ENCODE results near the gene CYP2C18. TPM values are rescaled to one million over a fixed set of nuclear protein-coding genes. Genes with fewer than 3 reads are reported as not detected.

CYP2C18 gene
- total RNA-seq, 1 donor from 2014 or later, result not detected

- Mint-ChIP-seq H3K27me3 (ENCODE audit: low read depth, unreplicated experiment) (no peaks in the 10 kb centered on the region), H3K36me3 (ENCODE audit: low read depth, unreplicated experiment) (no peaks in the 10 kb centered on the region), H3K4me1 (ENCODE audit: low read depth, unreplicated experiment) (no peaks in the 10 kb centered on the region), H3K9me3 (ENCODE audit: unreplicated experiment) (peaks cover 9% of the 10 kb centered on the region), H3K4me3 (ENCODE audit: unreplicated experiment) (no peak overlapping the region), H3K27ac (ENCODE audit: unreplicated experiment) (no peak overlapping the region)
- Histone ChIP-seq H2AFZ (ENCODE audit: low read depth, low read length) (no peak overlapping the region), H3K79me2 (ENCODE audit: insufficient read depth, low read length) (no peaks in the 10 kb centered on the region), H3K27ac (ENCODE audit: low read depth, low read length) (no peak overlapping the region), H3K4me2 (ENCODE audit: low read length) (no peak overlapping the region), H4K20me1 (ENCODE audit: insufficient read depth, low read length) (no peaks in the 10 kb centered on the region), H3K9ac (ENCODE audit: low read length) (no peak overlapping the region), H3K9me3 (ENCODE audit: insufficient read depth, low read depth, low read length) (no peaks in the 10 kb centered on the region), H3K4me3 (ENCODE audit: insufficient read depth, low read depth, low read length) (no peak overlapping the region), H3K36me3 (ENCODE audit: insufficient read depth, low read length) (no peaks in the 10 kb centered on the region), H3K4me1 (ENCODE audit: insufficient read depth, low read length) (no peaks in the 10 kb centered on the region), H3K27me3 (ENCODE audit: insufficient read depth, low read length) (no peaks in the 10 kb centered on the region)
- DNase-seq (ENCODE audit: low read depth) (no peak), FAIRE-seq (no peak)
- TF ChIP-seq, protein P1, sequence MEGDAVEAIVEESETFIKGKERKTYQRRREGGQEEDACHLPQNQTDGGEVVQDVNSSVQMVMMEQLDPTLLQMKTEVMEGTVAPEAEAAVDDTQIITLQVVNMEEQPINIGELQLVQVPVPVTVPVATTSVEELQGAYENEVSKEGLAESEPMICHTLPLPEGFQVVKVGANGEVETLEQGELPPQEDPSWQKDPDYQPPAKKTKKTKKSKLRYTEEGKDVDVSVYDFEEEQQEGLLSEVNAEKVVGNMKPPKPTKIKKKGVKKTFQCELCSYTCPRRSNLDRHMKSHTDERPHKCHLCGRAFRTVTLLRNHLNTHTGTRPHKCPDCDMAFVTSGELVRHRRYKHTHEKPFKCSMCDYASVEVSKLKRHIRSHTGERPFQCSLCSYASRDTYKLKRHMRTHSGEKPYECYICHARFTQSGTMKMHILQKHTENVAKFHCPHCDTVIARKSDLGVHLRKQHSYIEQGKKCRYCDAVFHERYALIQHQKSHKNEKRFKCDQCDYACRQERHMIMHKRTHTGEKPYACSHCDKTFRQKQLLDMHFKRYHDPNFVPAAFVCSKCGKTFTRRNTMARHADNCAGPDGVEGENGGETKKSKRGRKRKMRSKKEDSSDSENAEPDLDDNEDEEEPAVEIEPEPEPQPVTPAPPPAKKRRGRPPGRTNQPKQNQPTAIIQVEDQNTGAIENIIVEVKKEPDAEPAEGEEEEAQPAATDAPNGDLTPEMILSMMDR (IDR thresholded peaks at IDR 0.05; ENCODE audit: insufficient read depth, low read depth, low read length), result no peak
- no peak for TF ChIP-seq EZH2 (IDR thresholded peaks at IDR 0.05; ENCODE audit: insufficient read depth, low read length)
Measured at GRCh38 chr10:94687625-94688248, 4.2 kb downstream of the CYP2C18 start.

DNA sequence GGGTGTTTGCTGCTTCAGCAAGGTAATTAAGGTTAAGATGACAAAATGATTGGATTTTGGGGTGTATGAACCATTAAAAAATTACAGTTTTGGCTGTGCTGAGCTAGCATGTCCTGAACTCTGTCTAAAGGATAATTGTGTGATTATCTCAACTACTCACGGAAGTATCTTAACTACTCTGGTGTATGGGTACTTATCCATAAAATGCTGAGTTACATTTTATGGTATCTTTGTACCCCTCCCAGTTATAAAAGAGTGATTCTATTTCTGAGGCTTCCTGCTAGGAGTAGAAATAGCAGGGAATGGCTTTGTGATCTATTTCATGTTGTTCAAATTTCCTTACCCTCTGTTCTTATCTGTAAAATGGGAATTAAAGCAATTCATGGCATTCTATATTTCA, 22.6 kb downstream of the CYP2C18 start:
- H3K36me3 Mint-ChIP-seq (ENCODE audit: low read depth, unreplicated experiment), result no peaks in the 10 kb centered on the region
- FAIRE-seq, result no peak
- Histone ChIP-seq H2AFZ (ENCODE audit: low read depth, low read length) (no peak overlapping the region), H3K9me3 (ENCODE audit: insufficient read depth, low read depth, low read length) (no peaks in the 10 kb centered on the region), H3K27ac (ENCODE audit: low read depth, low read length) (no peak overlapping the region), H3K4me1 (ENCODE audit: insufficient read depth, low read length) (no peaks in the 10 kb centered on the region), H3K4me3 (ENCODE audit: insufficient read depth, low read depth, low read length) (no peak overlapping the region), H3K36me3 (ENCODE audit: insufficient read depth, low read length) (no peaks in the 10 kb centered on the region), H3K79me2 (ENCODE audit: insufficient read depth, low read length) (no peaks in the 10 kb centered on the region), H3K9ac (ENCODE audit: low read length) (no peak overlapping the region), H3K4me2 (ENCODE audit: low read length) (no peak overlapping the region), H4K20me1 (ENCODE audit: insufficient read depth, low read length) (no peaks in the 10 kb centered on the region), H3K27me3 (ENCODE audit: insufficient read depth, low read length) (no peaks in the 10 kb centered on the region)
- no peaks in the 10 kb centered on the region for H3K9me3 Mint-ChIP-seq (ENCODE audit: unreplicated experiment)
- peaks cover 1% of the 10 kb centered on the region for H3K27me3 Mint-ChIP-seq (ENCODE audit: low read depth, unreplicated experiment)
- DNase-seq (ENCODE audit: low read depth), result no peak
- no peak overlapping the region for H3K27ac Mint-ChIP-seq (ENCODE audit: unreplicated experiment)
- TF ChIP-seq, protein P1 (IDR thresholded peaks at IDR 0.05; ENCODE audit: insufficient read depth, low read depth, low read length), result no peak
- no peaks in the 10 kb centered on the region for H3K4me1 Mint-ChIP-seq (ENCODE audit: low read depth, unreplicated experiment)
- no peak overlapping the region for H3K4me3 Mint-ChIP-seq (ENCODE audit: unreplicated experiment)

- Histone ChIP-seq H3K4me2 (ENCODE audit: low read length) (no peak overlapping the region), H3K9ac (ENCODE audit: low read length) (no peak overlapping the region), H3K4me1 (ENCODE audit: insufficient read depth, low read length) (no peaks in the 10 kb centered on the region), H3K36me3 (ENCODE audit: insufficient read depth, low read length) (no peaks in the 10 kb centered on the region), H2AFZ (ENCODE audit: low read depth, low read length) (no peak overlapping the region), H3K27me3 (ENCODE audit: insufficient read depth, low read length) (no peaks in the 10 kb centered on the region), H3K79me2 (ENCODE audit: insufficient read depth, low read length) (no peaks in the 10 kb centered on the region), H3K4me3 (ENCODE audit: insufficient read depth, low read depth, low read length) (no peak overlapping the region), H3K9me3 (ENCODE audit: insufficient read depth, low read depth, low read length) (no peaks in the 10 kb centered on the region), H4K20me1 (ENCODE audit: insufficient read depth, low read length) (no peaks in the 10 kb centered on the region), H3K27ac (ENCODE audit: low read depth, low read length) (no peak overlapping the region)
- no peak overlapping the region for H3K27ac Mint-ChIP-seq (ENCODE audit: unreplicated experiment)
- DNase-seq (ENCODE audit: low read depth), result no peak
- no peak for FAIRE-seq
- H3K36me3 Mint-ChIP-seq (ENCODE audit: low read depth, unreplicated experiment), result no peaks in the 10 kb centered on the region
- H3K4me1 Mint-ChIP-seq (ENCODE audit: low read depth, unreplicated experiment), result no peaks in the 10 kb centered on the region
- no peak for TF ChIP-seq EZH2 (IDR thresholded peaks at IDR 0.05; ENCODE audit: insufficient read depth, low read length)
- TF ChIP-seq, protein P1 (IDR thresholded peaks at IDR 0.05; ENCODE audit: insufficient read depth, low read depth, low read length), result no peak
- H3K4me3 Mint-ChIP-seq (ENCODE audit: unreplicated experiment), result no peak overlapping the region
- H3K9me3 Mint-ChIP-seq (ENCODE audit: unreplicated experiment), result peaks cover 2% of the 10 kb centered on the region
- H3K27me3 Mint-ChIP-seq (ENCODE audit: low read depth, unreplicated experiment), result no peaks in the 10 kb centered on the region
Measured at GRCh38 chr10:94710578-94710977, 27.0 kb downstream of the CYP2C18 start.
